A549 (cell line): ENCODE results near the gene RTBDN. TPM values are rescaled to one million over a fixed set of nuclear protein-coding genes. Genes with fewer than 3 reads are reported as not detected.

Experiments used
- ATAC-seq, 2 experiments: fragments of 200-7000 bp in 1 of 2; fragments of >200 bp in 1 of 2; cut with Nextera tagmentation in 1 of 2; cut with Tn5 transposase in 1 of 2; 3 replicates each; pipeline versions ENCODE4 v1.8.0 to v1.9.1; 2018 to 2020; ENCODE audit warnings: mild to moderate bottlenecking in 1 of 2, moderate library complexity in 1 of 2
- CTCF ChIA-PET: fragments of 300-600 bp; sonication (Branson Sonifier 250); formaldehyde crosslinking; extraction: SDS; loops from one replicate; lab custom pipeline; 2021; ENCODE audit warnings: antibody characterized with exemption, inconsistent platforms; lab: Yijun Ruan, JAX
- POLR2A ChIA-PET: fragments of 350-600 bp; formaldehyde crosslinking; extraction: SDS; loops from one replicate; lab custom pipeline; 2021; ENCODE audit warnings: antibody characterized with exemption, inconsistent platforms; lab: Yijun Ruan, JAX
- DNase-seq, 2 experiments: peaks; one replicate each; pipeline versions ENCODE4 v3.0.0 to v3.0.0-alpha.2; 2011 to 2016; ENCODE audit warnings: low read depth in 1 of 2, low spot score in 1 of 2
- FAIRE-seq: peaks from 2 replicates; lab custom pipeline; 2011; peaks lifted over from hg19 to GRCh38; lab: Jason Lieb, UNC
- H3K27ac ChIP-seq, 2 experiments: fragments of >200 bp; sonication (Bioruptor Twin); formaldehyde crosslinking; 3 replicates each; pipeline ENCODE4 v1.5.1; 2016 to 2017
- H3K4me1 ChIP-seq: fragments of >200 bp; sonication (Bioruptor Twin); formaldehyde crosslinking; 3 replicates; pipeline ENCODE4 v1.6.1; 2016
- H3K4me2 ChIP-seq: fragments of >200 bp; sonication (Bioruptor Twin); formaldehyde crosslinking; 3 replicates; pipeline ENCODE4 v1.6.1; 2016
- H3K4me3 ChIP-seq: fragments of >200 bp; sonication (Bioruptor Twin); formaldehyde crosslinking; 3 replicates; pipeline ENCODE4 v1.5.1; 2016
- H3K9me3 ChIP-seq: fragments of >200 bp; sonication (Bioruptor Twin); formaldehyde crosslinking; 3 replicates; pipeline ENCODE4 v1.6.1; 2016
- CEBPB ChIP-seq, 2 experiments: fragments of >200 bp in 1 of 2; sonication (Bioruptor Twin) in 1 of 2; formaldehyde crosslinking in 1 of 2; IDR thresholded peaks; 2 replicates each; pipeline ENCODE4 v1.6.1; 2012 to 2016
- CHD2 ChIP-seq: fragments of 150-350 bp; IDR thresholded peaks from 2 replicates; pipeline ENCODE4 v1.6.1; 2014; ENCODE audit warnings: low read length; ENCODE audit not compliant: partially characterized antibody
- CHD4 ChIP-seq: fragments of 200-600 bp; sonication (generic); IDR thresholded peaks from 2 replicates; pipeline ENCODE4 v1.6.1; 2016; ENCODE audit warnings: antibody characterized with exemption, mild to moderate bottlenecking, borderline replicate concordance
- CTCF ChIP-seq: fragments of >200 bp; sonication (Bioruptor Twin); formaldehyde crosslinking; IDR thresholded peaks from 3 replicates; pipeline ENCODE4 v1.5.1; 2016
- EHF ChIP-seq: fragments of 250-450 bp; sonication (Bioruptor Pico); IDR thresholded peaks from 2 replicates; pipeline ENCODE4 v1.5.0; 2020; ENCODE audit warnings: mild to moderate bottlenecking
- ESRRA ChIP-seq: fragments of 150-350 bp; IDR thresholded peaks from 2 replicates; pipeline ENCODE4 v1.6.1; 2014; ENCODE audit warnings: mild to moderate bottlenecking, low read length, borderline replicate concordance
- GATA3 ChIP-seq: IDR thresholded peaks from 2 replicates; pipeline ENCODE4 v1.6.1; 2012; ENCODE audit warnings: borderline replicate concordance
- HMGXB4 ChIP-seq: fragments of 250-450 bp; sonication (Bioruptor Pico); IDR thresholded peaks from 2 replicates; pipeline ENCODE4 v1.5.0; 2021; ENCODE audit warnings: mild to moderate bottlenecking, moderate library complexity, borderline replicate concordance
- HOXA7 ChIP-seq: fragments of 250-450 bp; sonication (Bioruptor Pico); IDR thresholded peaks from 2 replicates; pipeline ENCODE4 v1.5.0; 2020; ENCODE audit warnings: mild to moderate bottlenecking, moderate library complexity
- HOXB5 ChIP-seq: fragments of 250-450 bp; sonication (Bioruptor Pico); IDR thresholded peaks from 2 replicates; pipeline ENCODE4 v1.5.0; 2020; ENCODE audit warnings: mild to moderate bottlenecking, moderate library complexity
- JUNB ChIP-seq: fragments of >200 bp; sonication (Bioruptor Twin); formaldehyde crosslinking; IDR thresholded peaks from 2 replicates; pipeline ENCODE4 v1.6.1; 2016
- KDM1A ChIP-seq: fragments of 200-600 bp; sonication (generic); IDR thresholded peaks from 2 replicates; pipeline ENCODE4 v1.6.1; 2016; ENCODE audit warnings: low read depth, mild to moderate bottlenecking
- MAX ChIP-seq: IDR thresholded peaks from 2 replicates; pipeline ENCODE4 v1.6.1; 2012
- PBX3 ChIP-seq: IDR thresholded peaks from 2 replicates; pipeline ENCODE4 v1.6.1; 2012
- PHF8 ChIP-seq: fragments of 200-600 bp; sonication (generic); IDR thresholded peaks from 2 replicates; pipeline ENCODE4 v1.6.1; 2016; ENCODE audit warnings: low read depth, mild to moderate bottlenecking, antibody characterized with exemption, moderate library complexity, borderline replicate concordance
- POLR2A ChIP-seq: IDR thresholded peaks from 2 replicates; pipeline ENCODE4 v1.6.1; 2012; ENCODE audit warnings: mild to moderate bottlenecking, low read length
- REST ChIP-seq: fragments of 200-600 bp; sonication (generic); IDR thresholded peaks from 2 replicates; pipeline ENCODE4 v1.6.1; 2016; ENCODE audit warnings: antibody characterized with exemption, mild to moderate bottlenecking, moderate library complexity
- RFX5 ChIP-seq: fragments of 450-650 bp; IDR thresholded peaks from 2 replicates; pipeline ENCODE4 v1.7.1; 2014; ENCODE audit warnings: antibody characterized with exemption, mild to moderate bottlenecking, moderate library complexity
- SMC3 ChIP-seq: fragments of >200 bp; sonication (Bioruptor Twin); formaldehyde crosslinking; IDR thresholded peaks from 3 replicates; pipeline ENCODE4 v1.6.1; 2018; ENCODE audit warnings: inconsistent platforms
- TFCP2L1 ChIP-seq: fragments of 250-450 bp; sonication (Bioruptor Pico); IDR thresholded peaks from 2 replicates; pipeline ENCODE4 v1.5.0; 2021; ENCODE audit warnings: mild to moderate bottlenecking
- TP53 ChIP-seq: fragments of 250-450 bp; sonication (Bioruptor Pico); IDR thresholded peaks from 2 replicates; pipeline ENCODE4 v1.5.0; 2021; ENCODE audit warnings: mild to moderate bottlenecking, moderate library complexity
- ZNF302 ChIP-seq: fragments of 250-450 bp; sonication (Bioruptor Pico); IDR thresholded peaks from 2 replicates; pipeline ENCODE4 v1.9.0; 2021; ENCODE audit warnings: inconsistent platforms, mild to moderate bottlenecking, moderate library complexity
- WGBS: methylation state at CpG from one replicate; pipeline ENCODE4 v1.1.6; 2017; ENCODE audit errors: missing lambda C conversion rate; 5-methylcytosine and 5-hydroxymethylcytosine counted together
- polyA plus RNA-seq, 4 experiments: library from polyadenylated mRNA; depleted of rRNA in 3 of 4; stranded (reverse); fragments of >200 nt; fragmentation: RNase III in 1 of 4; extraction: RNeasy Plus Mini Kit Qiagen cat#74134 plus additional on column Dnase treatment in 1 of 4; gene quantifications; 2 replicates in 3 of 4; 3 replicates in 1 of 4; pipeline ENCODE4 v1.2.3, GENCODE V29; 2011 to 2017

RTBDN gene
- polyA plus RNA-seq, 2 of the 4 experiments (the other 2 are of a cell fraction), result 0.09 to 0.25 TPM

GRCh38 chr19:12785431-12786031, 48.8 kb downstream of the RTBDN start (continued):
- no peak for TF ChIP-seq RFX5
- no peak for TF ChIP-seq CEBPB (IDR thresholded peaks at IDR 0.05)
- no peak for TF ChIP-seq ESRRA
- TF ChIP-seq JUNB, result no peak
- TF ChIP-seq EHF (CRISPR knock-in tag), result no peak

- FAIRE-seq (no peak), ATAC-seq (no peak; a peak in 1 of 6 replicates)
- WGBS, result 69% methylated on average over 5 of the region's 5 CpGs
- peaks cover 75% of the 10 kb centered on the region for H3K4me1 ChIP-seq
- no peaks in the 10 kb centered on the region for H3K9me3 ChIP-seq
- peak overlapping the region; percentile 99 for H3K4me2 ChIP-seq
- no peak for TF ChIP-seq TP53 (CRISPR knock-in tag)
- no peak for TF ChIP-seq HOXB5 (CRISPR knock-in tag)
- no peak for TF ChIP-seq TFCP2L1
- TF ChIP-seq MAX, result no peak
- no peak for TF ChIP-seq KDM1A
- TF ChIP-seq GATA3, result no peak
- no peak for TF ChIP-seq POLR2A
- no peak for TF ChIP-seq HOXA7 (CRISPR knock-in tag)
- TF ChIP-seq CTCF, result no peak
- TF ChIP-seq CHD2, result no peak
- TF ChIP-seq ESRRA, result no peak
- no peak for TF ChIP-seq PHF8
- no peak for TF ChIP-seq PBX3
- TF ChIP-seq SMC3, result no peak
- no peak for TF ChIP-seq JUNB
- TF ChIP-seq CHD4, result no peak
- no peak for TF ChIP-seq HMGXB4 (CRISPR knock-in tag)
- TF ChIP-seq ZNF302, result no peak
- TF ChIP-seq REST, result no peak
- TF ChIP-seq, all 56 proteins: peak for 0
- ChIA-PET CTCF (interaction anchor here (5.0 kb wide), 1 partner anchor 8 kb away, joined by 58 read pairs; no protein-coding TSS in a partner anchor), POLR2A (no interaction called here)
- peak overlapping the region; percentile 96 to 99 for H3K27ac ChIP-seq
- DNase-seq, result peak in 1 of 2 experiments; percentile 37
- no peak overlapping the region for H3K4me3 ChIP-seq
Measured at GRCh38 chr19:12784871-12785430, 49.4 kb downstream of the RTBDN start.
